HG02938 (cell line): ENCODE measurements around the gene SEPTIN5.
"Not testable (repeated sequence)": the region's sequence is repeated elsewhere in the genome, so short reads cannot be mapped to it uniquely, and the experiment has no call there.

Experiments used
- ATAC-seq: cut with Tn5 transposase; IDR thresholded peaks from one replicate; pipeline ENCODE4 v1.9.1; 2021; ENCODE audit warnings: mild to moderate bottlenecking, moderate library complexity; ENCODE audit not compliant: unreplicated experiment

SEPTIN5 gene

DNA sequence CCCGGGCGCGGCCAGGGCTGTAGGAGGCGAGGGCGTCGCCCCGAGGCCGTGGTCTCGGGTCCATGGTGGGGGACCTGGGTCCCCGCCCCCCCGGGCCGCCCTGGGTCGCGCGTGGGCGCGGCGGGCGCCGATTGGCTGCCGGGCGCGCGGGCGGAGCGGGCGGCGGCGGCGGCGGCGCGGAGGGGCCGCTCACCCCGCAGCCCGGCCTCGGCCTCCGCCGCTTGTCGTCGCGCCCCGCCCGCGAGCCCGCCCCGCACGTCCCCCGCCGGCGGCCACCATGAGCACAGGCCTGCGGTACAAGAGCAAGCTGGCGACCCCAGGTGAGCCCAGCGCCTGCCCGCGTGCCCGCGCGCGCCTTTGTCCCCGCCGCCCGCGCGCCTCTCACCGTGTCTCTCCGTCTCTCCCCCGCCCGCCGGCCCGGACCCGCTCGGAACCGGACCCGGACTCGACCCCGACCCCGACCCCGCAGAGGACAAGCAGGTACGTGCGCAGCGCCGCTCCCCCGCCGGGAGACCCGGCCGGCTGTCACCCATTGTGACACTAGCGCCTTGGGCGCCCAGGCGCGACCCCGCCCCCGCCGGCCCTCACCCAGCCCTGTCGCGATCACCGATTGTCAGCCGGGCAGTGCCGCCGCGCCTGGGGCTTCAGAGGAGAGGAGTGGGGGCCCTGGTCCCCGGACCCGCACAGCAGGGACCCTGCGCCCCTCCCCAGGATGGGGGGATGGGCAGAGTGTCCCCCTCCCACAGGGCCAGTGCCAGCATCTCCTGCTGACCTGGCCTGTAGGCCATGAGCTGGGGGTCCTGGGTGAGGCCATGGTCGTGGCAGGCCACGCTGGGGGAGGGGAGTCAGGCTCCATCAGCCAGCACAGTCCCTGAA, at the start of gene SEPTIN5:
TSS of gene SEPTIN5 (plus strand) at position 192 of the 876 bp plus-strand sequence. CDS start at position 278, 86 bp downstream.
- no peak for ATAC-seq

GRCh38 chr22:19664951-19665783, 49.1 kb upstream of the SEPTIN5 start:
- ATAC-seq, result no peak

- no peak for ATAC-seq
These were observed 48.3 kb upstream of the SEPTIN5 start for GRCh38 chr22:19665784-19666672.

GRCh38 chr22:19666673-19667593, 47.4 kb upstream of the SEPTIN5 start:
- no peak for ATAC-seq

- ATAC-seq, result no peak
These were observed 46.2 kb upstream of the SEPTIN5 start for GRCh38 chr22:19667872-19668740.

GRCh38 chr22:19668748-19669147, 45.6 kb upstream of the SEPTIN5 start:
- no peak for ATAC-seq

DNA sequence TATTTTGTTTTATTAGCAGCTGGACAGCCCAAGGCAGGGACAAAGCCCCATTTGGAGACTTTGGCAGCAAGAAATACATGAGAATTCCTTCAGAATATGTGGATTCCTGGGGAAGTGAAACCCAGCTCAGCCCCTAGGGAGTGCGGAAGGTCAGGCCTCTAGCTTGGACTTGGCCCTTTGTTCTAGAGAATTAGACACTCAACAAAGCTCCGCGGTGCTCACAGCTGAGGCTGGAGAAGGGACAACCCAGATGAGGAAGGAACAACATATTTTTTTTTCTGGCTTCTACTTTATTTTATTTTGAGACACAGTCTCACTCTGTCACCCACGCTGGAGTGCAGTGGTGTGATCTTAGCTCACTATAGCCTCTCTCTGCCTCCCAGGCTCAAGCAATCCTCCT, 44.7 kb upstream of the SEPTIN5 start:
- no peak for ATAC-seq

DNA sequence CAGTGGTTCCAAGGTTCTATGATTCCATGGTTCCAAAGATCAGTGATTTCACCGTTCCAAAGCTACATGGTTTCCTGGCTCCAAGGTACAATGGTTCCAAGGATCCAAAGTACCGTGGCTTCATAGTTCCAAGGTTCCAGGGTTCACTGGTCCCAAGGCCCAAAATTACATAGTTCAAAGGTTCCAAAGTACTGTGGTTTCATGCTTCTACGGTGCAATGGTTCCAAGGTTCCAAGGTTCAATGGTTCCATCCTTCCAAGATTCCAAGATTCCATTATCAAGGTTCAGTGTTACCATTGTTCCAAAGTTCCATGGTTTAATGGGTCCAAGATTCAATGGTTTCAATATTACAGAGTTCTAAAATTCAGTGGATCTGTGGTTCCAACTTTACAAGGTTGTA, 43.0 kb upstream of the SEPTIN5 start:
- no peak for ATAC-seq

GRCh38 chr22:19672054-19672776, 42.1 kb upstream of the SEPTIN5 start:
- no peak for ATAC-seq

GRCh38 chr22:19673660-19674059, 40.6 kb upstream of the SEPTIN5 start:
- ATAC-seq, result no peak

DNA sequence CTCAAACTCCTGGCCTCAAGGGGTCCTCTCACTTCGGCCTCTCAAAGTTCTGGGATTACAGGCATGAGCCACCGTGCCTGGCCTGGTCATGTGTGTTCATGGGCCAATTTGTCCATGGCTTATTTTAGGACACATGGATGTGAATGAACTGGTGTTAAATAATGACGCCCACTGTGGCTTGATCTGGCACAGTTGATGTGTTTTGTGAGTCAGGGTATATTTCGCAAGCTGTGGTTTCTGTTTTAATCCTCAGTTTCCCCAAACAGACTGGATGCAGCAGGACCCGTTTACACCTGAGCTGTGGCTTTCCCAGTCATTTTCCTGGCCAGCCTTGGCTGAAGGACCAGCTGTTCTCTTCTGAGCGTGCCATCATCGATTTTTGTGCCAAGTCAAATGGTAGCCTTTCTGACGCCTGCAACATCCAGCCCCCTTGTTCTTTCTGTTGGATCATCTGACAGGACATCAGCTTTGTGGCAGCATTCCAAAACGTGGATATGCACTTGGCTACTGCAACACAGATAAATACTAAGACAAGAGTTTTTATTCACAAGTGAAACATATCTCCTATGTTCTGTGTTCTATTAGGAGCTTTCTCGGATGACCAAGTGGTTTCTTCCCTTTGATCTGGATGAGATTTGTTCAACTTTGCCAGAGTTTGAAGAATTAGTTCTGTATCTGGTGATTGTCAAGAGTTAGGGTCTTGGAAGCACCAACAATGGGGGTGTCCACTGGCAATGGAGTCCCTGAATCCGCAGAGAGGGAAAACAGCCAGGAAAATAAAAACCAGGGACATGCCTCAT, 40.0 kb upstream of the SEPTIN5 start:
- no peak for ATAC-seq

DNA sequence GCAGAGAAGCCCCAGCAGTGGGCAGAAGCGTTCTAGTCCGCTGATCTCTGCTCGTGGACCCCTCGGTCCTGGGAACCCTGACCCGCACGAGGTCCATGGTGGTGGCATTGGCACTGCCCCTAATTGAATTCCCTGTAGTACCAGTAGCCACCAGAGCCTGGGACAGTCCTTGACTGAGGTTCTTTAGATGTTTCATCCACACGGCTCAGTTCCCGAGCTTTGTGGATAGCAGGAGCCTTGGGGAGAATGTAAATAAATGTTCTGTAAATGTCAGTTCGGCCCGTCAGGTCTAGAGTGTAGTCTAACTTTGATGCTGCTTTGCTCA, 39.4 kb upstream of the SEPTIN5 start:
- no peak for ATAC-seq

GRCh38 chr22:19675428-19675827, 38.9 kb upstream of the SEPTIN5 start:
- no peak for ATAC-seq

DNA sequence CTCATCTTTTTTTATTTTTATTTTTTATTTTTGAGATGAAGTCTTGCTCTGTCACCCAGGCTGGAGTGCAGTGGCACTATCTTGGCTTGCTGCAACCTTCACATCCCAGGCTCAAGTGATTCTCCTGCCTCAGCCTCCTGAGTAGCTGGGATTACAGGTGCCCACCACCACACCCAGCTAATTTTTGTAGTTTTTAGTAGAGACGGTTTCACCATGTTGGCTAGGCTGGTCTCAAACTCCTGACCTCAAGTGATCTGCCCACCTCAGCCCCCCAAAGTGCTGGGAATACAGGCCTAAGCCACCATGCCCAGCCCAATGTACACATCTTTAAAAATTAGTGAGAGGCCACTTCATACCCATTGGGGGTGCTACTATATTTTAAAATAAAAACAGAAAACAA, 37.9 kb upstream of the SEPTIN5 start:
- ATAC-seq, result not testable (repeated sequence)

GRCh38 chr22:19678949-19679521, 35.3 kb upstream of the SEPTIN5 start:
- no peak for ATAC-seq

DNA sequence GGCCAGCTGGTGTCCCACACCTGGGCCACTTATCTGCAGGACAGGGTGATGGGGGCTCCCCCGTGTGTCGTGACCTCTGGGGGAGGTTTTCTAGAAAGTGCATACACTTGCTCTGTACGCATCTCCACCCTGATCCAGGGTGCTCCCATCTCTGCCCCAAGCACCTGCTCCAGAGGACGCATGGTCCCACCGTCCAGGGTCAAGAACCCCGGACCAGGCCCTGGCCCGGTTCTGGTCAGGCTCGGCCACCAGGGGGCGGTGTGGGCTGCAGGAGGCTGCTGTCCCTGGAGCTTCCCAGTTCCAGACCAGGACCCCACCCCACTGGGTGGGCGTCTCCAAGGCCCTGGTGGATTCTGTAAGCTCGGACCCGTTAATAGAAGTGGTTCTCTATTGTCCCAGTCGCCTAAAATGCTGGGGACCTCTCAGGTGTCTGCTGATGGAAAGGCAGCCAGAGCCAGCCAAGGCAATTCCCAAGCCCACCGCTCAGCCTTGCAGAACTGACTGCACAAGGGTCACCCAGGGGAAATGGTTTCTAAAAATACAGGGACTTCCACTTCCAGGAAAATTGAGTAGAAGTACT, 34.7 kb upstream of the SEPTIN5 start:
- ATAC-seq, result no peak
